Neural progenitor cell (in vitro differentiated cells): ENCODE measurements around the gene TRIL. TPM values are rescaled to one million over a fixed set of nuclear protein-coding genes. Genes with fewer than 3 reads are reported as not detected.
A peak's percentile ranks its signal among the peaks of the same experiment; 100 is the strongest.

Experiments
- DNase-seq: peaks from one replicate; pipeline ENCODE4 v3.0.0-alpha.2; 2016; ENCODE audit warnings: low spot score
- H2AFZ ChIP-seq: fragments of 200-600 bp; sonication (generic); replicated peaks from 2 replicates; pipeline ENCODE4 v1.6.1; 2016; ENCODE audit warnings: antibody characterized with exemption
- H3F3A ChIP-seq: fragments of 200-600 bp; sonication (generic); 2 replicates; pipeline ENCODE4 v1.6.1; 2016; ENCODE audit warnings: antibody characterized with exemption, low read depth
- H3K27ac ChIP-seq: fragments of 200-600 bp; sonication (generic); 2 replicates; pipeline ENCODE4 v1.5.1; 2016; ENCODE audit warnings: mild to moderate bottlenecking
- H3K27me3 ChIP-seq: fragments of 200-600 bp; sonication (generic); 2 replicates; pipeline ENCODE4 v1.6.1; 2016; ENCODE audit warnings: mild to moderate bottlenecking, moderate library complexity
- H3K36me3 ChIP-seq: fragments of 200-600 bp; sonication (generic); 2 replicates; pipeline ENCODE4 v1.5.1; 2016
- H3K4me1 ChIP-seq: fragments of 200-600 bp; sonication (generic); 2 replicates; pipeline ENCODE4 v1.6.1; 2016; ENCODE audit warnings: mixed run types
- H3K4me2 ChIP-seq: fragments of 200-600 bp; sonication (generic); 2 replicates; pipeline ENCODE4 v1.6.1; 2016
- H3K4me3 ChIP-seq: fragments of 200-600 bp; sonication (generic); 2 replicates; pipeline ENCODE4 v1.5.1; 2016
- H3K79me2 ChIP-seq: fragments of 200-600 bp; sonication (generic); 2 replicates; pipeline ENCODE4 v1.6.1; 2016; ENCODE audit warnings: low read depth
- H3K9ac ChIP-seq: fragments of 200-600 bp; sonication (generic); 2 replicates; pipeline ENCODE4 v1.6.1; 2016
- H3K9me3 ChIP-seq: fragments of 200-600 bp; sonication (generic); 2 replicates; pipeline ENCODE4 v1.5.1; 2016; ENCODE audit warnings: low read depth
- H4K20me1 ChIP-seq: fragments of 200-600 bp; sonication (generic); 2 replicates; pipeline ENCODE4 v1.6.1; 2016; ENCODE audit warnings: low read depth
- H3K27ac Mint-ChIP-seq: 3 replicates; pipeline ENCODE4 v1.8.0; 2021; ENCODE audit warnings: mixed read lengths
- H3K27me3 Mint-ChIP-seq: 2 replicates; pipeline ENCODE4 v1.8.0; 2022; ENCODE audit warnings: low read depth, mild to moderate bottlenecking, inconsistent platforms, moderate library complexity, mixed read lengths; ENCODE audit not compliant: insufficient read depth
- H3K36me3 Mint-ChIP-seq: 3 replicates; pipeline ENCODE4 v1.8.0; 2021; ENCODE audit warnings: mixed read lengths
- H3K4me1 Mint-ChIP-seq: 3 replicates; pipeline ENCODE4 v1.8.0; 2021; ENCODE audit warnings: mixed read lengths
- H3K4me3 Mint-ChIP-seq: 3 replicates; pipeline ENCODE4 v1.8.0; 2021; ENCODE audit warnings: mild to moderate bottlenecking, moderate library complexity, mixed read lengths
- H3K9me3 Mint-ChIP-seq: 3 replicates; pipeline ENCODE4 v1.8.0; 2020; ENCODE audit warnings: mixed read lengths
- EZH2 ChIP-seq: fragments of 200-600 bp; sonication (generic); IDR thresholded peaks from 2 replicates; pipeline ENCODE4 v1.6.1; 2017; ENCODE audit warnings: antibody characterized with exemption, mild to moderate bottlenecking, moderate library complexity
- EZH2phosphoT487 ChIP-seq: fragments of 200-600 bp; sonication (generic); IDR thresholded peaks from 2 replicates; pipeline ENCODE4 v1.6.1; 2017; ENCODE audit warnings: antibody characterized with exemption
- total RNA-seq: library from RNA; depleted of rRNA; stranded (reverse); fragments of >200 nt; gene quantifications from 2 replicates; pipeline ENCODE4 v1.2.3, GENCODE V29; 2015; ENCODE audit warnings: low replicate concordance
- TF ChIP-seq, protein P1 (sequence below): fragments of 200-600 bp; sonication (generic); IDR thresholded peaks from 2 replicates; pipeline ENCODE4 v1.5.1; 2017; ENCODE audit warnings: antibody characterized with exemption, mild to moderate bottlenecking

TRIL gene
- total RNA-seq, 1 donor from 2014 or later: 8.5 TPM

DNA sequence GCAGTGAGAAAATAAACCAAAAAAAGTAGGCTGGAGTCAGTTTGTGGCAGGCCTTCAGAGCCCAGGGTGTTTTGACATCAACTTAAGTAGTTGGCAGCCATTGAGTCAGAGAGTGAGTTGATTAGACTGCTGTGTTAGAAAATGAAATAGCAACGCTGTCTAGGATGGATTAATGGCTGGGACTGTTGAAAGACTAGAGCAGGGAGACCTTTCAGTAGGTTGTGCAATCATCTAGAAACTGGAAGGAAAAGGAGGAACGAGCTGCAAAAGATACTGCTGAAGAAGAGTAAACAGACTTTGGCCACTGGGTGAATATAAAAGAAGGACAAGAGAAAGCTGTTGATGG, 28.6 kb upstream of the TRIL start:
- Mint-ChIP-seq H3K4me3 (no peak overlapping the region), H3K27me3 (peaks cover 6% of the 10 kb centered on the region), H3K9me3 (peaks cover 23% of the 10 kb centered on the region), H3K36me3 (peaks cover 7% of the 10 kb centered on the region), H3K4me1 (peaks cover 80% of the 10 kb centered on the region), H3K27ac (peak overlapping the region; percentile 30)
- Histone ChIP-seq H4K20me1 (no peaks in the 10 kb centered on the region), H3K27ac (no peak overlapping the region), H3K79me2 (no peaks in the 10 kb centered on the region), H3K9me3 (no peaks in the 10 kb centered on the region), H3K9ac (no peak overlapping the region), H3K4me3 (no peak overlapping the region), H3K4me1 (peaks cover 41% of the 10 kb centered on the region), H3F3A (peaks cover 14% of the 10 kb centered on the region), H3K36me3 (no peaks in the 10 kb centered on the region), H3K4me2 (peak overlapping the region; percentile 6), H2AFZ (no peak overlapping the region), H3K27me3 (no peaks in the 10 kb centered on the region)
- DNase-seq: no peak
- TF ChIP-seq, protein P1, sequence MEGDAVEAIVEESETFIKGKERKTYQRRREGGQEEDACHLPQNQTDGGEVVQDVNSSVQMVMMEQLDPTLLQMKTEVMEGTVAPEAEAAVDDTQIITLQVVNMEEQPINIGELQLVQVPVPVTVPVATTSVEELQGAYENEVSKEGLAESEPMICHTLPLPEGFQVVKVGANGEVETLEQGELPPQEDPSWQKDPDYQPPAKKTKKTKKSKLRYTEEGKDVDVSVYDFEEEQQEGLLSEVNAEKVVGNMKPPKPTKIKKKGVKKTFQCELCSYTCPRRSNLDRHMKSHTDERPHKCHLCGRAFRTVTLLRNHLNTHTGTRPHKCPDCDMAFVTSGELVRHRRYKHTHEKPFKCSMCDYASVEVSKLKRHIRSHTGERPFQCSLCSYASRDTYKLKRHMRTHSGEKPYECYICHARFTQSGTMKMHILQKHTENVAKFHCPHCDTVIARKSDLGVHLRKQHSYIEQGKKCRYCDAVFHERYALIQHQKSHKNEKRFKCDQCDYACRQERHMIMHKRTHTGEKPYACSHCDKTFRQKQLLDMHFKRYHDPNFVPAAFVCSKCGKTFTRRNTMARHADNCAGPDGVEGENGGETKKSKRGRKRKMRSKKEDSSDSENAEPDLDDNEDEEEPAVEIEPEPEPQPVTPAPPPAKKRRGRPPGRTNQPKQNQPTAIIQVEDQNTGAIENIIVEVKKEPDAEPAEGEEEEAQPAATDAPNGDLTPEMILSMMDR: no peak
- TF ChIP-seq EZH2phosphoT487: no peak

DNA sequence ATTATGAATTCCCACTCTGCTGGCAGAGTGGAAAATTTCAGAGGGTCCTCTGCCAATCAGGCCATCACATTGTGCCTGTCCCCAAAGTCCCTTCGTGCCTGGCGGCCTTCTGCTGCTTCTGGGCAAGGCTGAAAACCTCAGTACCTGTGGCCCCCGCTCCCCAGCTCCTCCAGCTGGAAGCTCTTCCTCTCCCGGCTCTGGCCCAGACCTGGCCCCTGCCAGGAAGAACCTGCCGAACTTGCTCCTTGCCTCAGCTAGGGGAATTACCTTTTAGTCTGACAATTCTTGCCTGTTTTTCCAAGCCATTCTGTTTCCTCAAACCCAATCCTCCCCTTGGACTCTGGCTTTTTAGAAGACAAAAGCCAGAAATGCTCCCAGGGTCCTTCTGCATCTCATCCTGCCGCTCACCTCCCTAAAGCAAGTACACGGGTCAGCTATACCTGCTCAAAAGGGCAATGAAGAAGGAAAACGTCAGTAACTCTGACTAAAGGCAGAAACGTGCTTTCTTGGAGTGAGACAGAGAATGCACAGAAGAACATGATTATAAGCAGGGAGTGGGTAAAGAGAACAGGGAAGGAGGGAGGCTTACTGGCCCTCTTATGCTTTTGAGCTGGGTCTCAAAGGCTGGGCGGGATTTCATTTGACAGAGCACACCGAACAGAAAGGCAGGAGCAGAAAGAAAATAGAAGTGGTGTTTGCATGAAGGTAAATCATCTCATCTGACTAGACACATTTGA, 28.1 kb upstream of the TRIL start:
- no peaks in the 10 kb centered on the region for H3K9me3 ChIP-seq
- H3K4me3 ChIP-seq: no peak overlapping the region
- H3K27me3 ChIP-seq: no peaks in the 10 kb centered on the region
- TF ChIP-seq EZH2: no peak
- TF ChIP-seq, protein P1: no peak
- TF ChIP-seq EZH2phosphoT487: no peak
- H3K9ac ChIP-seq: no peak overlapping the region
- Mint-ChIP-seq H3K4me1 (peaks cover 84% of the 10 kb centered on the region), H3K9me3 (peaks cover 23% of the 10 kb centered on the region), H3K4me3 (no peak overlapping the region), H3K27me3 (peaks cover 6% of the 10 kb centered on the region), H3K36me3 (peaks cover 7% of the 10 kb centered on the region), H3K27ac (peak overlapping the region; percentile 74)
- peaks cover 14% of the 10 kb centered on the region for H3F3A ChIP-seq
- no peaks in the 10 kb centered on the region for H4K20me1 ChIP-seq
- peak overlapping the region; percentile 6 for H3K4me2 ChIP-seq
- H2AFZ ChIP-seq: no peak overlapping the region
- peaks cover 41% of the 10 kb centered on the region for H3K4me1 ChIP-seq
- H3K79me2 ChIP-seq: no peaks in the 10 kb centered on the region
- DNase-seq: no peak
- no peak overlapping the region for H3K27ac ChIP-seq
- no peaks in the 10 kb centered on the region for H3K36me3 ChIP-seq

DNA sequence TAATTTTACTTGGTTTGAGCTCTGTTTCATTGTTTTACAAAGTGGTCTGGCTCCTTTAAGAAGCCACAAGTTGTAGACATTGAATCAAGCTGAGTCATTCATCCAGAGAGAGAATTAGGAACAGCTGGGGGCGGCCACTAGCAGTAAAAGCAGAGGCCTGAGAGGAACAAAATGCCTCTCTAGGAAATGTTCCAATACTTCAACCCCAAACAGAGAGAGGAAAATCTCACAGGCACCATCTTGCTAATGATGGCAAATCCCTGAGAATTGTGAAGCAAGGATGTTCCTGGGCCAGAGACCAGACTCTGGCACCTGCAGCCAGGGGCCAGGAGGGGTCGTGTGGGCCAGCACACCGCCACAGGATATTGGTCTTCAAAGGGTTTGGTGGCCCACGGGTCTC, 26.5 kb upstream of the TRIL start:
- H3F3A ChIP-seq: peaks cover 14% of the 10 kb centered on the region
- H3K9me3 Mint-ChIP-seq: peaks cover 23% of the 10 kb centered on the region
- H3K9me3 ChIP-seq: no peaks in the 10 kb centered on the region
- peaks cover 4% of the 10 kb centered on the region for H3K27me3 Mint-ChIP-seq
- no peak overlapping the region for H3K4me3 ChIP-seq
- H3K4me1 ChIP-seq: peaks cover 32% of the 10 kb centered on the region
- no peak overlapping the region for H3K4me3 Mint-ChIP-seq
- H3K79me2 ChIP-seq: no peaks in the 10 kb centered on the region
- peak overlapping the region; percentile 71 for H3K27ac ChIP-seq
- no peaks in the 10 kb centered on the region for H4K20me1 ChIP-seq
- no peak overlapping the region for H3K9ac ChIP-seq
- H3K36me3 ChIP-seq: no peaks in the 10 kb centered on the region
- peak; percentile 65 for DNase-seq
- peaks cover 9% of the 10 kb centered on the region for H3K36me3 Mint-ChIP-seq
- no peak overlapping the region for H2AFZ ChIP-seq
- TF ChIP-seq EZH2: no peak
- no peak for TF ChIP-seq EZH2phosphoT487
- TF ChIP-seq, protein P1: peak; percentile 20
- H3K27me3 ChIP-seq: no peaks in the 10 kb centered on the region
- peak overlapping the region; percentile 99 for H3K27ac Mint-ChIP-seq
- peaks cover 81% of the 10 kb centered on the region for H3K4me1 Mint-ChIP-seq
- peak overlapping the region; percentile 36 for H3K4me2 ChIP-seq
